Smooth muscle cell (in vitro differentiated cells): Measurements from ENCODE around the gene PRSS16. TPM values are rescaled to one million over a fixed set of nuclear protein-coding genes. Genes with fewer than 3 reads are reported as not detected.

Experiments
- DNase-seq: peaks from one replicate; lab custom pipeline; 2025; ENCODE audit not compliant: unreplicated experiment; lab: John Stamatoyannopoulos, UW
- H2AFZ ChIP-seq: fragments of 200-600 bp; sonication (generic); 2 replicates; pipeline ENCODE4 v1.6.0; 2016; ENCODE audit warnings: antibody characterized with exemption, low read depth, mild to moderate bottlenecking
- H3F3A ChIP-seq: fragments of 200-600 bp; sonication (generic); 2 replicates; pipeline ENCODE4 v1.6.0; 2017; ENCODE audit warnings: antibody characterized with exemption, low read depth
- H3K27ac ChIP-seq: fragments of 200-600 bp; sonication (generic); 2 replicates; pipeline ENCODE4 v1.5.1; 2016; ENCODE audit warnings: low read depth, mild to moderate bottlenecking
- H3K27me3 ChIP-seq: fragments of 200-600 bp; sonication (generic); 2 replicates; pipeline ENCODE4 v1.6.1; 2016; ENCODE audit warnings: low read depth, mild to moderate bottlenecking
- H3K36me3 ChIP-seq: fragments of 200-600 bp; sonication (generic); 2 replicates; pipeline ENCODE4 v1.5.1; 2016; ENCODE audit warnings: low read depth
- H3K4me1 ChIP-seq: fragments of 200-600 bp; sonication (generic); 2 replicates; pipeline ENCODE4 v1.5.1; 2016; ENCODE audit warnings: low read depth
- H3K4me2 ChIP-seq: fragments of 200-600 bp; sonication (generic); 2 replicates; pipeline ENCODE4 v1.6.0; 2016; ENCODE audit warnings: mild to moderate bottlenecking
- H3K4me3 ChIP-seq: fragments of 200-600 bp; sonication (generic); 2 replicates; pipeline ENCODE4 v1.5.1; 2016; ENCODE audit warnings: mild to moderate bottlenecking
- H3K79me2 ChIP-seq: fragments of 200-600 bp; sonication (generic); 2 replicates; pipeline ENCODE4 v1.6.0; 2016; ENCODE audit warnings: low read depth, mild to moderate bottlenecking
- H3K9ac ChIP-seq: fragments of 200-600 bp; sonication (generic); 2 replicates; pipeline ENCODE4 v1.6.0; 2016; ENCODE audit warnings: low read depth
- H3K9me3 ChIP-seq: fragments of 200-600 bp; sonication (generic); replicated peaks from 2 replicates; pipeline ENCODE4 v1.5.1; 2016; ENCODE audit warnings: low read depth
- H4K20me1 ChIP-seq: fragments of 200-600 bp; sonication (generic); 2 replicates; pipeline ENCODE4 v1.6.0; 2016; ENCODE audit warnings: low read depth
- WGBS: methylation state at CpG from one replicate; pipeline ENCODE4 v1.1.7; 2016; ENCODE audit warnings: low lambda C conversion rate; 5-methylcytosine and 5-hydroxymethylcytosine counted together
- polyA plus RNA-seq: library from polyadenylated mRNA; unstranded; fragments of >200 nt; fragmentation: Nextera tagmentation; extraction: Ambion mirVana; gene quantifications from 2 replicates; pipeline ENCODE4 v1.2.1, GENCODE V29; 2016
- total RNA-seq: library from RNA; depleted of rRNA; stranded (reverse); fragments of >200 nt; gene quantifications from 2 replicates; pipeline ENCODE4 v1.2.3, GENCODE V29; 2014
- TF ChIP-seq, protein P1 (sequence below): fragments of 200-600 bp; sonication (generic); IDR thresholded peaks from 2 replicates; pipeline ENCODE4 v1.5.1; 2017; ENCODE audit warnings: borderline replicate concordance, mild to moderate bottlenecking, antibody characterized with exemption; ENCODE audit not compliant: insufficient read depth, poor library complexity, severe bottlenecking

The PRSS16 gene
- total and polyA plus RNA-seq, 2 experiments from 2014 or later = 2.8 to 7.6 TPM

DNA sequence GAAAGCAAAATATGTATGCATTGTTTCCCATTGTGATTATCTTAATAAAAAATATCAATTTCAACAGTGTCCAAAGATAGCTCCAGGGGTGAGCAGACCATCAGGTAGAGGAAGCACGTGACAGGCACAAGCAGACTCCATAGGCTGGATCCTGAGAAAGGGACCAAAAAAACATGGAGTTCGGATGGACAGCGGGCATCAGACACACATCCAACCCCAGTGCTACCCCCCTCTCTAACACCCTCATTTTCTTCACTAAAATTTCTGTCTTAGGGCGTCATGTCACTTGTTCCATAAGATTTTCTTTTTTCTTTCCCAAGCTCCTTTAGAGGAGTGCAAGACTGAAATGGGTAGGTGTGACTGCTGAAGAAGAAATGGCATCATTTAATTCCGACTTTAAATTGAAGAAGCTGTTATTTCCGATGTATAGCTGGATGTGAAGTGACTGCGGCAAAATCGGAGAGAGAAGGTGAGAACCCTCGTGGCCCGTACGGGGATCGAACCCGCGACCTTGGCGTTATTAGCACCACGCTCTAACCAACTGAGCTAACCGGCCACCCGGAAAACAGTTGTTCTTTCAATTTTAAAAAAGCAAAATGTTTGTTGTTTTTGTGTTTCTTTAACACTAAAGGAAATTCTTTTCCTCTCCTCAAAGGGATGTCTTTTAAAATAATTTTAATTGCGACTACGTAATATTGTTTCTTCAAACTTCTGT lies 10.3 kb upstream of the PRSS16 start:
- H2AFZ ChIP-seq = peak overlapping the region; percentile 90
- TF ChIP-seq, protein P1, sequence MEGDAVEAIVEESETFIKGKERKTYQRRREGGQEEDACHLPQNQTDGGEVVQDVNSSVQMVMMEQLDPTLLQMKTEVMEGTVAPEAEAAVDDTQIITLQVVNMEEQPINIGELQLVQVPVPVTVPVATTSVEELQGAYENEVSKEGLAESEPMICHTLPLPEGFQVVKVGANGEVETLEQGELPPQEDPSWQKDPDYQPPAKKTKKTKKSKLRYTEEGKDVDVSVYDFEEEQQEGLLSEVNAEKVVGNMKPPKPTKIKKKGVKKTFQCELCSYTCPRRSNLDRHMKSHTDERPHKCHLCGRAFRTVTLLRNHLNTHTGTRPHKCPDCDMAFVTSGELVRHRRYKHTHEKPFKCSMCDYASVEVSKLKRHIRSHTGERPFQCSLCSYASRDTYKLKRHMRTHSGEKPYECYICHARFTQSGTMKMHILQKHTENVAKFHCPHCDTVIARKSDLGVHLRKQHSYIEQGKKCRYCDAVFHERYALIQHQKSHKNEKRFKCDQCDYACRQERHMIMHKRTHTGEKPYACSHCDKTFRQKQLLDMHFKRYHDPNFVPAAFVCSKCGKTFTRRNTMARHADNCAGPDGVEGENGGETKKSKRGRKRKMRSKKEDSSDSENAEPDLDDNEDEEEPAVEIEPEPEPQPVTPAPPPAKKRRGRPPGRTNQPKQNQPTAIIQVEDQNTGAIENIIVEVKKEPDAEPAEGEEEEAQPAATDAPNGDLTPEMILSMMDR = no peak

DNA sequence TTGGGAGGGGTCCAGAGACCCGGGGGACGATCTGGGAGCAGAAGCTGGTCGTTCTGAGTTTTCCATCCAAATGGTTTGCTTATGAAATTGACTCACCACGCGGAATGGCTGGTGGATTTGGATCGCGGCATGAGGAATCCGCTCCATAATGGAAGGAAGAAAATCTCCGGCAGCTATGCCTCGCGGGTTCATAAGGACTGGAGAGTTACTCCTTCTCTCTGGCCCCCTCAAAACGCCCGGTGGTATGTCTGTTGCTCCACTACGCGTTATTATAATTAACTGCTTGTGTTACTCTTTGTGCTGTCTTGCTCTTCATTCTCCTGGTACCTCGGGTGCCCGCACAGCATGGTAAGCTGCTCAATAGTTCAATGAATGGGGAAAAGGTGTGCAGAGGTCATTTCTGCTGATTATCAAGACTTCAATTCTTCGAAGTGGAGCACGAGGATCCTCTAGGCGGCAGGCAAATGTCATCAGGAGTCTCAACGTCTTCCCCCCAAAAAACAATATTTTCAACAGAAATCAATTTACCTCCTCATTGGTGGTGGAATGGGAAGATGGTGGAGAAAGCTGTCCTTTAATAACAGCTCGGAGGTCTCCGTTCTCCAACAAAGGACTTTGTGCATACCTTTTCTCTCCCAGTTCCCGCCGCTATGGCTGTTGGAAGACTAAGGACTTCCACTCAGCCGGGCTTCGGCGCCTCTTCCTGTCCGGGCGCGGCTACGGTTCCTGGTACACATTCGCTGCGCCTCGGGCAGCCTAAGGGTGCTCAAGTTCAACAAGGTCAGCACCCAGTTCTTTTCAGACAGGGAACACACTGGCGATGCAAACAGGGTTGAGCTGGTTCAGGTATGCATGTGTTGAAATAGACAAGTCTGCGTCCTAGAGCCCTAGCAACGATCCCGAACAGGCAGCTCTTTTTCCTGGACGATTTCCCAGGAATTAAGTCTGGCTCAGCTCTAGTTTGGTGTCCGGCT lies 9.2 kb upstream of the PRSS16 start:
- TF ChIP-seq, protein P1 = no peak
- DNase-seq = no peak
- WGBS = 6% methylated on average over 41 of the region's 41 CpGs

More for the DNA sequence above, 10.3 kb upstream of the PRSS16 start:
- no peaks in the 10 kb centered on the region for H3K27me3 ChIP-seq
- no peaks in the 10 kb centered on the region for H3K36me3 ChIP-seq
- H3K4me2 ChIP-seq = peak overlapping the region; percentile 84
- no peaks in the 10 kb centered on the region for H3K79me2 ChIP-seq
- peaks cover 7% of the 10 kb centered on the region for H3F3A ChIP-seq
- WGBS = 18% methylated on average over 20 of the region's 20 CpGs
- H3K27ac ChIP-seq = no peak overlapping the region
- H3K4me3 ChIP-seq = peak overlapping the region; percentile 51
- no peaks in the 10 kb centered on the region for H3K9me3 ChIP-seq
- DNase-seq = no peak
- H3K9ac ChIP-seq = no peak overlapping the region
- H3K4me1 ChIP-seq = no peaks in the 10 kb centered on the region
- H4K20me1 ChIP-seq = no peaks in the 10 kb centered on the region

DNA sequence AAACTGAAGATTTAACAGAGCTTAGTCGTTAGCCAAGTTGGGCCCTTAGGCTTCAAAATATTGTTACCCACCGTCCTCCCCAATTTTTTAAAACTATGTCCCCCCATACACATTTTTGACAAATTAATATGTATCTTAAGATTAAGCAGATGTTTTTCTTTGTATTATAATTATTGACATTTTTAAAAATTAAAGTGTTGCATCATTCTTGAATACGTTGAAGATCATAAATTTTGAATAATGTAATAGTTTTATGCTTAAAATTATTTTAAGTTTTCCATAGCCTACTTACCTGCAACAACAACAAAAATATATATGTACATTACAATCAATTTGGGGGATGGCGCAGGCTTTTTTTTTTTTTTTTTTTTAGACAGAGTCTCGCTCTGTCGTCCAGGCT lies 8.2 kb upstream of the PRSS16 start:
- Histone ChIP-seq H3K9me3 (no peaks in the 10 kb centered on the region), H3K9ac (no peak overlapping the region), H3K27me3 (peaks cover 12% of the 10 kb centered on the region), H4K20me1 (no peaks in the 10 kb centered on the region), H2AFZ (peak overlapping the region; percentile 90), H3K36me3 (no peaks in the 10 kb centered on the region), H3K4me3 (peak overlapping the region; percentile 51), H3K4me2 (peak overlapping the region; percentile 84), H3K4me1 (no peaks in the 10 kb centered on the region), H3F3A (peaks cover 7% of the 10 kb centered on the region), H3K27ac (no peak overlapping the region), H3K79me2 (no peaks in the 10 kb centered on the region)
- 91% methylated on average over 6 of the region's 6 CpGs for WGBS
- TF ChIP-seq, protein P1 = no peak
- DNase-seq = no peak

More for the DNA sequence above, 9.2 kb upstream of the PRSS16 start:
- H3K27ac ChIP-seq = no peak overlapping the region
- H2AFZ ChIP-seq = peak overlapping the region; percentile 90
- H3K79me2 ChIP-seq = no peaks in the 10 kb centered on the region
- H3K27me3 ChIP-seq = peaks cover 3% of the 10 kb centered on the region
- H3F3A ChIP-seq = peaks cover 7% of the 10 kb centered on the region
- H3K4me3 ChIP-seq = peak overlapping the region; percentile 51
- no peak overlapping the region for H3K9ac ChIP-seq
- peak overlapping the region; percentile 84 for H3K4me2 ChIP-seq
- H3K9me3 ChIP-seq = no peaks in the 10 kb centered on the region
- H3K4me1 ChIP-seq = no peaks in the 10 kb centered on the region
- no peaks in the 10 kb centered on the region for H4K20me1 ChIP-seq
- H3K36me3 ChIP-seq = no peaks in the 10 kb centered on the region
